Endothelial cell of umbilical vein (primary cell): ENCODE data around the gene MLPH. TPM values are rescaled to one million over a fixed set of nuclear protein-coding genes. Genes with fewer than 3 reads are reported as not detected.

Experiments used
- BruUV-seq: library from RNA; stranded (reverse); fragments of 400-500 nt; replicated peaks from 2 replicates; lab custom pipeline; 2021; lab: Mats Ljungman, UMichigan
- CTCF ChIA-PET: fragments of 300-600, 350-600 bp; sonication (Branson Sonifier 250); formaldehyde crosslinking; loops from one replicate; lab custom pipeline; 2021; ENCODE audit warnings: antibody characterized with exemption, inconsistent platforms; lab: Charles Lee
- POLR2A ChIA-PET: fragments of 300-600, 350-600 bp; sonication (Branson Sonifier 250); formaldehyde crosslinking; loops from one replicate; lab custom pipeline; 2021; ENCODE audit warnings: antibody characterized with exemption, inconsistent platforms; lab: Charles Lee
- DNase-seq: peaks from one replicate; pipeline ENCODE4 v3.0.0-alpha.2; 2011; ENCODE audit warnings: low read depth, low spot score
- FAIRE-seq: peaks from 2 replicates; lab custom pipeline; 2011; peaks lifted over from hg19 to GRCh38; lab: Jason Lieb, UNC
- H2AFZ ChIP-seq: 2 replicates; pipeline ENCODE4 v1.6.0; 2012; ENCODE audit warnings: low read depth, low read length, control low read depth, inconsistent platforms
- H3K27ac ChIP-seq: 2 replicates; pipeline ENCODE4 v1.5.1; 2011; ENCODE audit warnings: low read depth, mild to moderate bottlenecking, control low read depth, low read length, moderate library complexity; ENCODE audit not compliant: insufficient read depth
- H3K27me3 ChIP-seq, 2 experiments: 2 replicates each; pipeline versions ENCODE4 v1.6.0 to v1.6.1; 2011; ENCODE audit warnings: low read length in 2 of 2, mixed read lengths in 1 of 2; ENCODE audit not compliant: control insufficient read depth in 2 of 2, insufficient read depth in 2 of 2
- H3K36me3 ChIP-seq, 2 experiments: 2 replicates in 1 of 2; 3 replicates in 1 of 2; pipeline ENCODE4 v1.5.1; 2011; ENCODE audit warnings: low read length in 2 of 2, mild to moderate bottlenecking in 1 of 2, moderate library complexity in 1 of 2; ENCODE audit not compliant: control insufficient read depth in 2 of 2, insufficient read depth in 2 of 2; ENCODE audit errors: extremely low read depth in 1 of 2
- H3K4me1 ChIP-seq: 3 replicates; pipeline ENCODE4 v1.5.1; 2011; ENCODE audit warnings: mild to moderate bottlenecking, low read length; ENCODE audit not compliant: control insufficient read depth, insufficient read depth; ENCODE audit errors: extremely low read depth
- H3K4me2 ChIP-seq: 2 replicates; pipeline ENCODE4 v1.6.1; 2011; ENCODE audit warnings: low read length, control low read depth, mixed read lengths; ENCODE audit not compliant: insufficient read depth
- H3K4me3 ChIP-seq, 3 experiments: fragments of 200-600 bp in 1 of 3; sonication (generic), shearing (Covaris generic) in 1 of 3; replicated peaks in 1 of 3; 2 replicates each; pipeline ENCODE4 v1.5.1; 2011 to 2016; ENCODE audit warnings: control low read depth in 3 of 3, low read length in 3 of 3, mild to moderate bottlenecking in 2 of 3, inconsistent platforms in 1 of 3, low read depth in 1 of 3, moderate library complexity in 1 of 3; ENCODE audit not compliant: insufficient read depth in 1 of 3
- H3K79me2 ChIP-seq: 2 replicates; pipeline ENCODE4 v1.6.0; 2012; ENCODE audit warnings: low read length, inconsistent platforms; ENCODE audit not compliant: control insufficient read depth, insufficient read depth
- H3K9ac ChIP-seq: replicated peaks from 2 replicates; pipeline ENCODE3; 2011; ENCODE audit warnings: low read length, control low read depth; ENCODE audit not compliant: insufficient read depth; ENCODE audit errors: extremely low read depth
- H3K9me1 ChIP-seq: replicated peaks from 3 replicates; pipeline ENCODE4 v1.6.0; 2011; ENCODE audit warnings: mild to moderate bottlenecking, low read length; ENCODE audit not compliant: control insufficient read depth, insufficient read depth; ENCODE audit errors: extremely low read depth
- H3K9me3 ChIP-seq: replicated peaks from 2 replicates; pipeline ENCODE4 v1.5.1; 2012; ENCODE audit warnings: low read length, inconsistent platforms; ENCODE audit not compliant: control insufficient read depth, insufficient read depth
- H4K20me1 ChIP-seq: replicated peaks from 2 replicates; pipeline ENCODE3; 2011; ENCODE audit warnings: mild to moderate bottlenecking, low read length; ENCODE audit not compliant: control insufficient read depth, insufficient read depth; ENCODE audit errors: extremely low read depth
- EZH2 ChIP-seq: IDR thresholded peaks from 2 replicates; pipeline ENCODE4 v1.6.1; 2012; ENCODE audit warnings: borderline replicate concordance, low read depth, mild to moderate bottlenecking, moderate library complexity, low read length, inconsistent platforms; ENCODE audit not compliant: severe bottlenecking
- FOS ChIP-seq: IDR thresholded peaks from 2 replicates; pipeline ENCODE4 v1.6.1; 2011; ENCODE audit warnings: mild to moderate bottlenecking, low read length, moderate library complexity, borderline replicate concordance; ENCODE audit not compliant: insufficient read depth
- GATA2 ChIP-seq: IDR thresholded peaks from 2 replicates; pipeline ENCODE4 v1.7.0; 2011; ENCODE audit warnings: low read depth, mild to moderate bottlenecking, moderate library complexity, mixed read lengths, low read length; ENCODE audit not compliant: insufficient read length, insufficient read depth
- JUN ChIP-seq: IDR thresholded peaks from 2 replicates; pipeline ENCODE4 v1.6.1; 2011; ENCODE audit warnings: borderline replicate concordance, low read depth; ENCODE audit not compliant: insufficient read length, insufficient read depth
- MYC ChIP-seq: IDR thresholded peaks from one replicate; pipeline ENCODE4 v1.6.1; 2011; ENCODE audit warnings: mild to moderate bottlenecking, low read depth, low read length
- POLR2A ChIP-seq: IDR thresholded peaks from 2 replicates; pipeline ENCODE4 v1.6.1; 2012; ENCODE audit warnings: low read depth, mild to moderate bottlenecking, control low read depth, low read length
- POLR2AphosphoS5 ChIP-seq: IDR thresholded peaks from 2 replicates; pipeline ENCODE4 v1.6.1; 2012; ENCODE audit warnings: low read depth, mild to moderate bottlenecking, control low read depth, low read length, moderate library complexity; ENCODE audit not compliant: insufficient read depth
- dilution Hi-C: fragments of 300-500 bp; cut with MboI; formaldehyde crosslinking; loops from one replicate; pipeline ENCODE4 v1.15.0; 2019; ENCODE audit warnings: low sequenced_read_pairs; ENCODE audit not compliant: extremely low pct_ligation_motif_present
- intact Hi-C: fragments of 100-400 bp; cut with micrococcal nuclease; formaldehyde crosslinking; loops from one replicate; pipeline ENCODE4 v1.10.0; 2022
- polyA plus RNA-seq, 4 experiments: library from polyadenylated mRNA; depleted of rRNA in 3 of 4; stranded (reverse) in 3 of 4; unstranded in 1 of 4; fragments of >200 nt; gene quantifications; 2 replicates each; pipeline versions ENCODE4 v1.2.1 to v1.2.3, GENCODE V29; 2011 to 2012; ENCODE audit warnings: missing spikeins in 1 of 4
- total RNA-seq: library from RNA; stranded (reverse); gene quantifications from 2 replicates; pipeline ENCODE4 v1.2.3, GENCODE V29; 2021
- TF ChIP-seq, protein P1 (sequence below): IDR thresholded peaks from 2 replicates; pipeline ENCODE4 v1.6.1; 2011; ENCODE audit not compliant: insufficient read depth, insufficient read length
- TF ChIP-seq, protein P2 (sequence below), 2 donors: IDR thresholded peaks; 1 replicate in 1 of 2; 2 replicates in 1 of 2; pipeline ENCODE4 v1.5.1; 2011; ENCODE audit warnings: low read length in 2 of 2, mild to moderate bottlenecking in 2 of 2, moderate library complexity in 2 of 2, control low read depth in 1 of 2, inconsistent platforms in 1 of 2, low read depth in 1 of 2; ENCODE audit not compliant: insufficient read depth in 1 of 2; ENCODE audit errors: extremely low read depth in 1 of 2

MLPH gene
- total and polyA plus RNA-seq, 2 donors (not counting 3 experiments of a cell fraction or from before 2014, with no cell fraction given): not detected

DNA sequence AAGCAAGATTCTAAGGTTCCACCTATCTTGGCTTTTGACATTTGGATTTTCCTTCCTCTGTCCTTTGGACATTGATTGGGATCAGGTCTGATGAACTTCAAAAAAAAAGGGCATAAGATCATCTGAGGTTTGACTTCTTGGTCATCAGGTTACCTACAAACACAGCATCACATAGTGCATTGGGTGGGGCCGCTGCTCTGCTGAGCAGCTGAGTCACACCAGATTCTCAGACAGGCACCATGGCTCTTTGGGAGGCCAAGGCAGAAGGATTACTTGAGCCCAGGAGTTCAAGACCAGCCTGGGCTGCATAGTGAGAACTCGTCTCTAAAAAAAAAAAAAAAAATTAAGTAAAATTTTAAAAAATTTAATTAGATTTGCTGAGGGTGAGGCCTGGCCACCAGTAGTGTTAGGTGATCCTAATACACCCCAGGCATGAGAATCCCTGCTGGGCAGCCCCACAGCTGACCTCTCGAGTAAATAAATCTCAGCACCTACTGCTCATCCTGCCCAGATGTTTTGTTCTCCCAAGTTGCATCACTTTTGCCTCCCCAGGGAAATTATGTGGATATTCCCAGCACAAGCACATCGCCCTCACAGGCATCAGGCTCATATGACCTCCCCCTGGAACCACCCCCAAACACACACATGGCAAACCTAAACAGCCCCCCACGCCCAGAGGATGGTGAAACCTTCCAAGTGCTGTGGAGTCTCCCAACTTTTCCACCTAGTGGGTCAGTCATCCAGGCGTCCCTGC lies 5.3 kb downstream of the MLPH start:
- TF ChIP-seq POLR2AphosphoS5: no peak
- no peak for TF ChIP-seq POLR2A
- TF ChIP-seq FOS: no peak
- no peak for TF ChIP-seq MYC
- TF ChIP-seq, protein P1, sequence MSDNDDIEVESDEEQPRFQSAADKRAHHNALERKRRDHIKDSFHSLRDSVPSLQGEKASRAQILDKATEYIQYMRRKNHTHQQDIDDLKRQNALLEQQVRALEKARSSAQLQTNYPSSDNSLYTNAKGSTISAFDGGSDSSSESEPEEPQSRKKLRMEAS: no peak
- no peak for TF ChIP-seq EZH2
- TF ChIP-seq, protein P2, sequence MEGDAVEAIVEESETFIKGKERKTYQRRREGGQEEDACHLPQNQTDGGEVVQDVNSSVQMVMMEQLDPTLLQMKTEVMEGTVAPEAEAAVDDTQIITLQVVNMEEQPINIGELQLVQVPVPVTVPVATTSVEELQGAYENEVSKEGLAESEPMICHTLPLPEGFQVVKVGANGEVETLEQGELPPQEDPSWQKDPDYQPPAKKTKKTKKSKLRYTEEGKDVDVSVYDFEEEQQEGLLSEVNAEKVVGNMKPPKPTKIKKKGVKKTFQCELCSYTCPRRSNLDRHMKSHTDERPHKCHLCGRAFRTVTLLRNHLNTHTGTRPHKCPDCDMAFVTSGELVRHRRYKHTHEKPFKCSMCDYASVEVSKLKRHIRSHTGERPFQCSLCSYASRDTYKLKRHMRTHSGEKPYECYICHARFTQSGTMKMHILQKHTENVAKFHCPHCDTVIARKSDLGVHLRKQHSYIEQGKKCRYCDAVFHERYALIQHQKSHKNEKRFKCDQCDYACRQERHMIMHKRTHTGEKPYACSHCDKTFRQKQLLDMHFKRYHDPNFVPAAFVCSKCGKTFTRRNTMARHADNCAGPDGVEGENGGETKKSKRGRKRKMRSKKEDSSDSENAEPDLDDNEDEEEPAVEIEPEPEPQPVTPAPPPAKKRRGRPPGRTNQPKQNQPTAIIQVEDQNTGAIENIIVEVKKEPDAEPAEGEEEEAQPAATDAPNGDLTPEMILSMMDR (IDR thresholded peaks at IDR 0.05; ENCODE audit: extremely low read depth in 1 of 2, insufficient read depth in 1 of 2, low read depth in 1 of 2, low read length in 2 of 2): no peak
- TF ChIP-seq JUN: no peak
- TF ChIP-seq GATA2: no peak
- CTCF ChIA-PET: interaction anchor here (0.6 to 1.2 kb wide), 2 partner anchors 17 to 79 kb away, joined by 3 to 4 read pairs; no protein-coding TSS in a partner anchor
- no peak for FAIRE-seq

More for the DNA sequence above, 5.3 kb downstream of the MLPH start:
- Histone ChIP-seq H3K27me3 (peaks cover 22 to 24% of the 10 kb centered on the region in 2 experiments), H3K9me3 (peaks cover 3% of the 10 kb centered on the region), H3K79me2 (no peaks in the 10 kb centered on the region), H3K4me1 (no peaks in the 10 kb centered on the region), H3K4me2 (no peak overlapping the region), H3K9me1 (no peaks in the 10 kb centered on the region), H3K36me3 (no peaks in the 10 kb centered on the region), H3K9ac (no peak overlapping the region), H4K20me1 (no peaks in the 10 kb centered on the region), H3K4me3 (no peak overlapping the region), H3K27ac (no peak overlapping the region), H2AFZ (no peak overlapping the region)
- no peak for DNase-seq
- BruUV-seq: no TSS peak
- dilution Hi-C loops (no loop called here), intact Hi-C loops (no loop called here)
- POLR2A ChIA-PET: no interaction called here
